Smooth muscle cell (in vitro differentiated cells): ENCODE measurements around the gene LTBR. TPM values are rescaled to one million over a fixed set of nuclear protein-coding genes. Genes with fewer than 3 reads are reported as not detected.

Experiments used
- DNase-seq: peaks from one replicate; lab custom pipeline; 2025; ENCODE audit not compliant: unreplicated experiment; lab: John Stamatoyannopoulos, UW
- H2AFZ ChIP-seq: fragments of 200-600 bp; sonication (generic); 2 replicates; pipeline ENCODE4 v1.6.0; 2016; ENCODE audit warnings: antibody characterized with exemption, low read depth, mild to moderate bottlenecking
- H3F3A ChIP-seq: fragments of 200-600 bp; sonication (generic); 2 replicates; pipeline ENCODE4 v1.6.0; 2017; ENCODE audit warnings: antibody characterized with exemption, low read depth
- H3K27ac ChIP-seq: fragments of 200-600 bp; sonication (generic); 2 replicates; pipeline ENCODE4 v1.5.1; 2016; ENCODE audit warnings: low read depth, mild to moderate bottlenecking
- H3K27me3 ChIP-seq: fragments of 200-600 bp; sonication (generic); 2 replicates; pipeline ENCODE4 v1.6.1; 2016; ENCODE audit warnings: low read depth, mild to moderate bottlenecking
- H3K36me3 ChIP-seq: fragments of 200-600 bp; sonication (generic); 2 replicates; pipeline ENCODE4 v1.5.1; 2016; ENCODE audit warnings: low read depth
- H3K4me1 ChIP-seq: fragments of 200-600 bp; sonication (generic); 2 replicates; pipeline ENCODE4 v1.5.1; 2016; ENCODE audit warnings: low read depth
- H3K4me2 ChIP-seq: fragments of 200-600 bp; sonication (generic); 2 replicates; pipeline ENCODE4 v1.6.0; 2016; ENCODE audit warnings: mild to moderate bottlenecking
- H3K4me3 ChIP-seq: fragments of 200-600 bp; sonication (generic); 2 replicates; pipeline ENCODE4 v1.5.1; 2016; ENCODE audit warnings: mild to moderate bottlenecking
- H3K79me2 ChIP-seq: fragments of 200-600 bp; sonication (generic); 2 replicates; pipeline ENCODE4 v1.6.0; 2016; ENCODE audit warnings: low read depth, mild to moderate bottlenecking
- H3K9ac ChIP-seq: fragments of 200-600 bp; sonication (generic); 2 replicates; pipeline ENCODE4 v1.6.0; 2016; ENCODE audit warnings: low read depth
- H3K9me3 ChIP-seq: fragments of 200-600 bp; sonication (generic); replicated peaks from 2 replicates; pipeline ENCODE4 v1.5.1; 2016; ENCODE audit warnings: low read depth
- H4K20me1 ChIP-seq: fragments of 200-600 bp; sonication (generic); 2 replicates; pipeline ENCODE4 v1.6.0; 2016; ENCODE audit warnings: low read depth
- CTCF ChIP-seq: fragments of 200-600 bp; sonication (generic); IDR thresholded peaks from 2 replicates; pipeline ENCODE4 v1.5.1; 2017; ENCODE audit warnings: borderline replicate concordance, mild to moderate bottlenecking, antibody characterized with exemption; ENCODE audit not compliant: insufficient read depth, poor library complexity, severe bottlenecking
- WGBS: methylation state at CpG from one replicate; pipeline ENCODE4 v1.1.7; 2016; ENCODE audit warnings: low lambda C conversion rate; 5-methylcytosine and 5-hydroxymethylcytosine counted together
- polyA plus RNA-seq: library from polyadenylated mRNA; unstranded; fragments of >200 nt; fragmentation: Nextera tagmentation; extraction: Ambion mirVana; gene quantifications from 2 replicates; pipeline ENCODE4 v1.2.1, GENCODE V29; 2016
- total RNA-seq: library from RNA; depleted of rRNA; stranded (reverse); fragments of >200 nt; gene quantifications from 2 replicates; pipeline ENCODE4 v1.2.3, GENCODE V29; 2014

LTBR gene
- total and polyA plus RNA-seq, 2 experiments from 2014 or later, result 35.1 to 72.9 TPM

- no peaks in the 10 kb centered on the region for H4K20me1 ChIP-seq
- no peak for DNase-seq
- H3K9me3 ChIP-seq, result no peaks in the 10 kb centered on the region
- H3K79me2 ChIP-seq, result no peaks in the 10 kb centered on the region
- no peaks in the 10 kb centered on the region for H3K36me3 ChIP-seq
- TF ChIP-seq CTCF, result no peak
- H3K4me1 ChIP-seq, result no peaks in the 10 kb centered on the region
- H3K4me3 ChIP-seq, result no peak overlapping the region
- H3F3A ChIP-seq, result no peaks in the 10 kb centered on the region
- H3K27me3 ChIP-seq, result no peaks in the 10 kb centered on the region
- 72% methylated on average over 9 of the region's 9 CpGs for WGBS
- H2AFZ ChIP-seq, result no peak overlapping the region
- H3K9ac ChIP-seq, result no peak overlapping the region
- H3K27ac ChIP-seq, result no peak overlapping the region
- no peak overlapping the region for H3K4me2 ChIP-seq
These were observed 31.5 kb upstream of the LTBR start for GRCh38 chr12:6352193-6353173.

GRCh38 chr12:6354495-6355393 is 29.2 kb upstream of the LTBR start:
- no peak overlapping the region for H3K9ac ChIP-seq
- WGBS, result 95% methylated on average over 10 of the region's 10 CpGs

GRCh38 chr12:6355491-6356373 is 28.2 kb upstream of the LTBR start:
- H3K36me3 ChIP-seq, result no peaks in the 10 kb centered on the region
- no peak for DNase-seq

More at GRCh38 chr12:6354495-6355393, 29.2 kb upstream of the LTBR start:
- H3K4me1 ChIP-seq, result no peaks in the 10 kb centered on the region
- no peak overlapping the region for H3K27ac ChIP-seq
- no peaks in the 10 kb centered on the region for H3K9me3 ChIP-seq
- no peak overlapping the region for H3K4me3 ChIP-seq
- no peaks in the 10 kb centered on the region for H3K79me2 ChIP-seq
- H3K36me3 ChIP-seq, result no peaks in the 10 kb centered on the region
- no peak for TF ChIP-seq CTCF
- no peaks in the 10 kb centered on the region for H3K27me3 ChIP-seq
- DNase-seq, result no peak
- no peak overlapping the region for H3K4me2 ChIP-seq
- no peaks in the 10 kb centered on the region for H4K20me1 ChIP-seq
- no peaks in the 10 kb centered on the region for H3F3A ChIP-seq
- H2AFZ ChIP-seq, result no peak overlapping the region

More at GRCh38 chr12:6355491-6356373, 28.2 kb upstream of the LTBR start:
- 77% methylated on average over 8 of the region's 8 CpGs for WGBS
- Histone ChIP-seq H3K4me1 (no peaks in the 10 kb centered on the region), H3K9ac (no peak overlapping the region), H3K79me2 (no peaks in the 10 kb centered on the region), H3K4me3 (no peak overlapping the region), H2AFZ (no peak overlapping the region), H3K9me3 (no peaks in the 10 kb centered on the region), H4K20me1 (no peaks in the 10 kb centered on the region), H3K4me2 (no peak overlapping the region), H3K27me3 (no peaks in the 10 kb centered on the region), H3F3A (no peaks in the 10 kb centered on the region), H3K27ac (no peak overlapping the region)
- no peak for TF ChIP-seq CTCF
